Tibial artery (tissue), 4 donors: ENCODE results near the gene SPOCK2.

Experiments
- DNase-seq, 2 donors: peaks; one replicate each; pipeline ENCODE4 v3.0.0-alpha.2; 2019
- H3K27ac ChIP-seq, 2 donors: fragments of 200-600 bp; sonication (generic) in 1 of 2; 1 replicate in 1 of 2; 2 replicates in 1 of 2; pipeline ENCODE4 v1.5.1; 2018 to 2019; ENCODE audit warnings: mild to moderate bottlenecking in 1 of 2
- H3K27me3 ChIP-seq, 2 donors: fragments of 200-600 bp; sonication (generic) in 1 of 2; one replicate each; pipeline versions ENCODE4 v1.5.1 to v1.6.0; 2016 to 2019
- H3K36me3 ChIP-seq, 3 donors: fragments of 200-600 bp; sonication (generic) in 2 of 3; one replicate each; pipeline ENCODE4 v1.5.1; 2016 to 2019; ENCODE audit warnings: mild to moderate bottlenecking in 2 of 3
- H3K4me1 ChIP-seq, 4 donors: fragments of 200-600 bp; sonication (generic) in 2 of 4; 1 replicate in 3 of 4; 2 replicates in 1 of 4; pipeline ENCODE4 v1.5.1; 2016 to 2019
- H3K4me3 ChIP-seq, 2 donors: fragments of 200-600 bp; sonication (generic) in 1 of 2; 1 replicate in 1 of 2; 2 replicates in 1 of 2; pipeline ENCODE4 v1.5.1; 2018 to 2019; ENCODE audit warnings: mild to moderate bottlenecking in 2 of 2
- H3K9me3 ChIP-seq, 3 donors: fragments of 200-600 bp; sonication (generic) in 1 of 3; one replicate each; pipeline ENCODE4 v1.5.1; 2016 to 2019
- CTCF ChIP-seq, 2 experiments: fragments of 200-600 bp in 1 of 2; fragments of 450-650 bp in 1 of 2; IDR thresholded peaks; one replicate each; pipeline ENCODE4 v1.5.1; 2017 to 2019; ENCODE audit warnings: antibody characterized with exemption in 2 of 2, mild to moderate bottlenecking in 1 of 2, moderate library complexity in 1 of 2
- intact Hi-C: fragments of 100-400 bp; cut with DNase I; formaldehyde crosslinking; loops from one replicate; pipeline ENCODE4 v1.15.0; 2023; ENCODE audit warnings: low total_unique reads

SPOCK2 gene

GRCh38 chr10:72044417-72045041 lies 43.8 kb downstream of the SPOCK2 start:
- Histone ChIP-seq H3K4me3 (no peak overlapping the region), H3K9me3 (no peaks in the 10 kb centered on the region), H3K4me1 (peaks cover 0 to 15% (median 9%) of the 10 kb centered on the region in 4 donors), H3K27ac (peak overlapping the region; percentile 71 to 87), H3K36me3 (no peaks in the 10 kb centered on the region), H3K27me3 (no peaks in the 10 kb centered on the region)
- peak; percentile 73 for TF ChIP-seq CTCF (IDR thresholded peaks at IDR 0.05)
- peak; percentile 35 to 81 for DNase-seq
- intact Hi-C loops = loop anchor here (2.0 to 5.0 kb wide), 2 partner anchors 142 to 292 kb away; no protein-coding TSS in a partner anchor

- Histone ChIP-seq H3K4me1 (peaks cover 0 to 28% (median 13%) of the 10 kb centered on the region in 4 donors), H3K36me3 (no peaks in the 10 kb centered on the region), H3K9me3 (no peaks in the 10 kb centered on the region), H3K4me3 (no peak overlapping the region), H3K27ac (no peak overlapping the region), H3K27me3 (no peaks in the 10 kb centered on the region)
- DNase-seq = no peak
- intact Hi-C loops = loop anchor here (5.0 kb wide), 1 partner anchor 141 kb away; no protein-coding TSS in a partner anchor
- no peak for TF ChIP-seq CTCF (IDR thresholded peaks at IDR 0.05)
Measured at GRCh38 chr10:72043016-72043834, 45.1 kb downstream of the SPOCK2 start.

GRCh38 chr10:72041491-72041890 lies 46.9 kb downstream of the SPOCK2 start:
- Histone ChIP-seq H3K9me3 (no peaks in the 10 kb centered on the region), H3K4me3 (no peak overlapping the region), H3K4me1 (peaks cover 0 to 28% (median 13%) of the 10 kb centered on the region in 4 donors), H3K36me3 (no peaks in the 10 kb centered on the region), H3K27ac (no peak overlapping the region), H3K27me3 (no peaks in the 10 kb centered on the region)
- no peak for TF ChIP-seq CTCF (IDR thresholded peaks at IDR 0.05)
- no peak for DNase-seq
- intact Hi-C loops = loop anchor here (5.0 kb wide), 1 partner anchor 139 kb away; no protein-coding TSS in a partner anchor

- TF ChIP-seq CTCF (IDR thresholded peaks at IDR 0.05) = no peak
- DNase-seq = no peak
- Histone ChIP-seq H3K27me3 (no peaks in the 10 kb centered on the region), H3K4me1 (peaks cover 0 to 18% (median 6%) of the 10 kb centered on the region in 4 donors), H3K4me3 (no peak overlapping the region), H3K9me3 (no peaks in the 10 kb centered on the region), H3K36me3 (no peaks in the 10 kb centered on the region), H3K27ac (no peak overlapping the region)
- intact Hi-C loops = no loop called here
Measured at GRCh38 chr10:72039377-72039776, 49.0 kb downstream of the SPOCK2 start.

GRCh38 chr10:72038458-72039001 lies 49.8 kb downstream of the SPOCK2 start:
- Histone ChIP-seq H3K9me3 (no peaks in the 10 kb centered on the region), H3K27me3 (no peaks in the 10 kb centered on the region), H3K36me3 (no peaks in the 10 kb centered on the region), H3K4me3 (no peak overlapping the region), H3K4me1 (peaks cover 0 to 12% (median 5%) of the 10 kb centered on the region in 4 donors), H3K27ac (no peak overlapping the region)
- TF ChIP-seq CTCF (IDR thresholded peaks at IDR 0.05) = no peak
- DNase-seq = no peak
- intact Hi-C loops = no loop called here
